ENCODE data around the gene MSANTD2. TPM values are rescaled to one million over a fixed set of nuclear protein-coding genes. Genes with fewer than 3 reads are reported as not detected.

MSANTD2 gene
- total RNA-seq, 6 experiments from 2014 or later, result 2.6 to 4.7 (median 3.6) TPM

DNA sequence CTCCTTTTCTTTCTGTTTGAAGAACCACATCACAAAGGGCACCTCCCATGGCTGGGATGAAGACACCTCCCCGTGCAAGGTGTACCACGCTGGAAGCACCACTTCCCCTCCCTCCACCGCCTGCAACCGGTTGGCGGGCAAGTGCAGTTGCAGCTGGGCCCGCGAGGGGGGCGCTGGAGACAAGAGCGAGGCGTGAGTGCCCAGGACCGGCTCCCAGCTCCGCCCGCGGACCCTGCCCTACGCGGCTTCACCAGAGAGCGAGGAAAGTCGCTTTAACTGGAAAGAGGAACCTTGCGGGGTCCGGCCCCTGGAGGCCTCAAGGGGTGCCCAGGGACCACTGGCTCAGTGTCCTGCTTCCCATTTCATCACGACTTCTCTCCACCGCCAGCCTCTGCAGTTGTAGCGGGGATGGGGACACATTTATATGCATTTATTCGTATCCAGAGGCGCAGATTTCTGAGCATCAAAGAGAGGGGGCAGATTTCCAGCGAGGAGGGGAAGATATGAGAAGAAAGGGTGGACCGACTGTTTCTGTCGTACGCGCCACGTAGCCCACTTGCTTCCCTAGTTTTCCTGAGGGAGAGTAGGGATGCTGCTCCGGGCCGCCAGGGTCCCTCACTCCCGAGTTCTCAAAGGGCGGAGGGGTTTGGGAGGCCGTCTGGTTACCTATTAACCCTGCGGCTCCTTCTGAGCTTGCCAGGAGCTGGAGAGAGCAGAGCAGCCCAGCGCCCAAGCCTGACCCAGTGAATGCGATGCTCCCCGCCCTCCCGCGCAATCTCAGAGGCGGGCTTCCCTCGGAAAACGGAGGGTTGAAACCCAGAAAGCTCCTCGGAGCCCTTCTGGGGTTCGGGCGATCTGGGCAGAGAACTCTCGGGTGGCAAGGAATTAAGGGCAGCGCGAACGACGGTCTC is 41.6 kb downstream of the MSANTD2 start:
- no peak overlapping the region for H3K4me3 ChIP-seq
- no peaks in the 10 kb centered on the region for H3K36me3 ChIP-seq
- H3K27ac ChIP-seq, result peak overlapping the region in 2 of 3 donors; percentile 47 to 59
- H3K4me1 ChIP-seq, result peaks cover 0 to 29% (median 5%) of the 10 kb centered on the region in 4 donors
- H3K27me3 ChIP-seq, result peaks cover 0 to 25% of the 10 kb centered on the region in 2 donors
- TF ChIP-seq, protein P1, sequence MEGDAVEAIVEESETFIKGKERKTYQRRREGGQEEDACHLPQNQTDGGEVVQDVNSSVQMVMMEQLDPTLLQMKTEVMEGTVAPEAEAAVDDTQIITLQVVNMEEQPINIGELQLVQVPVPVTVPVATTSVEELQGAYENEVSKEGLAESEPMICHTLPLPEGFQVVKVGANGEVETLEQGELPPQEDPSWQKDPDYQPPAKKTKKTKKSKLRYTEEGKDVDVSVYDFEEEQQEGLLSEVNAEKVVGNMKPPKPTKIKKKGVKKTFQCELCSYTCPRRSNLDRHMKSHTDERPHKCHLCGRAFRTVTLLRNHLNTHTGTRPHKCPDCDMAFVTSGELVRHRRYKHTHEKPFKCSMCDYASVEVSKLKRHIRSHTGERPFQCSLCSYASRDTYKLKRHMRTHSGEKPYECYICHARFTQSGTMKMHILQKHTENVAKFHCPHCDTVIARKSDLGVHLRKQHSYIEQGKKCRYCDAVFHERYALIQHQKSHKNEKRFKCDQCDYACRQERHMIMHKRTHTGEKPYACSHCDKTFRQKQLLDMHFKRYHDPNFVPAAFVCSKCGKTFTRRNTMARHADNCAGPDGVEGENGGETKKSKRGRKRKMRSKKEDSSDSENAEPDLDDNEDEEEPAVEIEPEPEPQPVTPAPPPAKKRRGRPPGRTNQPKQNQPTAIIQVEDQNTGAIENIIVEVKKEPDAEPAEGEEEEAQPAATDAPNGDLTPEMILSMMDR (IDR thresholded peaks at IDR 0.05), result peak; percentile 48 to 56 (median 51)
- no peak for TF ChIP-seq POLR2A (IDR thresholded peaks at IDR 0.05)
- DNase-seq (peak in 2 of 3 donors; percentile 74 to 78), ATAC-seq (peak; percentile 60 to 68 (median 62))
- WGBS (ENCODE audit: insufficient coverage, low coverage, low lambda C conversion rate, missing lambda C conversion rate), result 5% methylated on average over 25 of the region's 53 CpGs
- no peaks in the 10 kb centered on the region for H3K9me3 ChIP-seq
- intact Hi-C loops (cut with DNase I), result no loop called here

DNA sequence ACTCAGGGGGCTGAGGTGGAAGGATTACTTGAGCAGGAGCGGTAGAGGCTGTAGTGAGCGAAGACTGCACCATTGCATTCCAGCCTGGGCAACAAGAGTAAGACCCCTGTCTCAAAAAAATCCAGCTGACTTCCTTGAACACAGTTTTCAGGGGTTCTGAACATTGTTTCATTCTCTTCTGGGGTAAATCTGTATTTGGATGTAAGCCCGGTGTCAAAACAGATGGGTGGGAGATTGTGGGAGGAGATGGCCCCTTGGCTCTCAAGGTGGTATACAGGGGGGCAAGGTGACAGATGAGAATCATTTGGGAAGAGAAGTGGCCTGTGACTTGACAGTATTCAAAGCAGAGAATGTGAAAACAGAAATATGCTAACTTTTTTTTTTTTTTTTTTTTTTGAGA is 42.9 kb downstream of the MSANTD2 start:
- Histone ChIP-seq H3K27me3 (peaks cover 0 to 25% of the 10 kb centered on the region in 2 donors), H3K4me1 (peaks cover 0 to 19% (median 2%) of the 10 kb centered on the region in 4 donors), H3K4me3 (no peak overlapping the region), H3K27ac (no peak overlapping the region), H3K36me3 (no peaks in the 10 kb centered on the region), H3K9me3 (no peaks in the 10 kb centered on the region)
- WGBS (ENCODE audit: insufficient coverage, low coverage, low lambda C conversion rate, missing lambda C conversion rate), result 60% methylated on average over 3 of the region's 3 CpGs
- intact Hi-C loops (cut with DNase I), result no loop called here
- TF ChIP-seq POLR2A (IDR thresholded peaks at IDR 0.05), result no peak
- TF ChIP-seq, protein P1 (IDR thresholded peaks at IDR 0.05), result no peak
- DNase-seq (no peak), ATAC-seq (no peak)

DNA sequence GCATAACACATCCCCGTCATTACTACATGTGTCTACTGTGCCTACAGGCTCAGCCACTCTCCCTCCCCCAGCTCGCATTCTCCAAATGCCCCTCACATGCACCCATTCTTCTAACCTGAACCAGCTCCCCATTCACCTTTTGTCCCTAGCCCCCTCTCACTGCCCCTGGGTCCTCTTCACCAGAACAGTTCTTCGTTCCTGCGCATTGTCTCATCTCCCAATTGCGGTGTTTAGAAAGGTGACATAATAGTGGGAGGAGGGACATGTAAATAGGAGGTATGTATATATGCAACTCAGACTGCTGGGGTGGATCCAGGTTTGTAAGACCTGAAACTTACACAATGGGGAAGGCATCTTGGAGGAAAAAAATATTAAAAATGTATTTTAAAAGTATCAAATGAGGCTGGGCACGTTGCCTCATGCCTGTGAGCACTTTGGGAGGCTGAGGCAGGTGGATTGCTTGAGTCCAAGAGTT is 43.4 kb downstream of the MSANTD2 start:
- H3K27me3 ChIP-seq, result peaks cover 0 to 23% of the 10 kb centered on the region in 2 donors
- H3K9me3 ChIP-seq, result no peaks in the 10 kb centered on the region
- TF ChIP-seq, protein P1 (IDR thresholded peaks at IDR 0.05), result no peak
- no peak for TF ChIP-seq POLR2A (IDR thresholded peaks at IDR 0.05)
- intact Hi-C loops (cut with DNase I), result no loop called here
- ATAC-seq (no peak), DNase-seq (no peak)
- H3K27ac ChIP-seq, result no peak overlapping the region
- no peak overlapping the region for H3K4me3 ChIP-seq
- 33% methylated on average over 6 of the region's 6 CpGs for WGBS (ENCODE audit: insufficient coverage, low coverage, low lambda C conversion rate, missing lambda C conversion rate)
- H3K4me1 ChIP-seq, result peaks cover 0 to 23% (median 2%) of the 10 kb centered on the region in 4 donors
- H3K36me3 ChIP-seq, result no peaks in the 10 kb centered on the region

DNA sequence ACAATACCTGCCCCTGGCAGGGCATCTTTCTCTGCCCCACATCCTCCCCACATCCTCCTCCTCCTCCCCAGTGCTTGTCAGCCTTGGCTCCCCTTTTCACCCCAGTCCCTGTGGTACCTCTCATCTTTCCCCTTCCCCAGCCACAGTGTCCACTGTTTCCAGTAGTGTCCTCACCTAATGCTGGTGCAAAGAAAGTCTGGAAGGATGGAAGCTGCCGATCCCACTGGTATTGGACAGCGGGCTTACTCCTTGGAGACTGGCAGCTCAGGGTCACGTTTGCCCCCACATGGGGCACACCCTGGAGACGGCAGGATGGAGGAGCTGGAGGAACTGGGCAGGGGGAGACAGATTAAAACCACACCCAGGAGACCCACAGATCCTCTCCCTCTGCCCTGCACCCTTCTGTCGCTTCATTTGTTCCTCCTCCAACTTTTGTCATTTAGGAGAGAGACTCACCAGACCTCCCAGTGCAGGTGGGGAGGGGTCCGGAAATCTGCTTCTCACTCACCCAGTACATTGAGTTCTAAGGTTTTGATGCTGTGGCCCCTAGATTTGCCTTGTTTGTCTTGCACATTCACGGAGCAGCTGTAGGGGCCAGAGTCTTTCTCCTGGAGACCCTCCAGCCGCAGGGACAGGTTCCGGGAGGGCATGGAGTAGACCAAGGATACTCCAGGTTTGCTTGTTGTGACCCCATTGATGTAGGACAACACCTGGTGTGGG is 44.0 kb downstream of the MSANTD2 start:
- Histone ChIP-seq H3K36me3 (no peaks in the 10 kb centered on the region), H3K9me3 (no peaks in the 10 kb centered on the region), H3K27me3 (peaks cover 0 to 20% of the 10 kb centered on the region in 2 donors), H3K27ac (no peak overlapping the region), H3K4me3 (no peak overlapping the region), H3K4me1 (peaks cover 0 to 24% (median 2%) of the 10 kb centered on the region in 4 donors)
- TF ChIP-seq, protein P1 (IDR thresholded peaks at IDR 0.05), result no peak
- TF ChIP-seq POLR2A (IDR thresholded peaks at IDR 0.05), result no peak
- ATAC-seq, result no peak
- WGBS (ENCODE audit: insufficient coverage, low coverage, low lambda C conversion rate, missing lambda C conversion rate), result 37% methylated on average over 5 of the region's 9 CpGs
- intact Hi-C loops (cut with DNase I), result no loop called here
- DNase-seq, result no peak

Data from right lobe of liver (tissue), 6 donors.